Tibial nerve (tissue), 4 donors: ENCODE measurements around the gene CYP4F12.

Experiments
- CTCF ChIP-seq, 5 experiments: fragments of 200-600 bp in 3 of 5; fragments of 450-650 bp in 2 of 5; sonication (generic) in 3 of 5; IDR thresholded peaks; one replicate each; pipeline ENCODE4 v1.5.1; 2016 to 2019; ENCODE audit warnings: antibody characterized with exemption in 5 of 5, mild to moderate bottlenecking in 3 of 5, moderate library complexity in 2 of 5
- EP300 ChIP-seq, 2 donors: sonication (generic); formaldehyde crosslinking; IDR thresholded peaks; one replicate each; pipeline ENCODE4 v1.6.1; 2017; ENCODE audit warnings: antibody characterized with exemption in 2 of 2, mild to moderate bottlenecking in 1 of 2
- POLR2A ChIP-seq, 2 donors: fragments of 450-650 bp; IDR thresholded peaks; one replicate each; pipeline ENCODE4 v1.6.1; 2017; ENCODE audit warnings: antibody characterized with exemption in 2 of 2, mild to moderate bottlenecking in 2 of 2, moderate library complexity in 2 of 2

DNA sequence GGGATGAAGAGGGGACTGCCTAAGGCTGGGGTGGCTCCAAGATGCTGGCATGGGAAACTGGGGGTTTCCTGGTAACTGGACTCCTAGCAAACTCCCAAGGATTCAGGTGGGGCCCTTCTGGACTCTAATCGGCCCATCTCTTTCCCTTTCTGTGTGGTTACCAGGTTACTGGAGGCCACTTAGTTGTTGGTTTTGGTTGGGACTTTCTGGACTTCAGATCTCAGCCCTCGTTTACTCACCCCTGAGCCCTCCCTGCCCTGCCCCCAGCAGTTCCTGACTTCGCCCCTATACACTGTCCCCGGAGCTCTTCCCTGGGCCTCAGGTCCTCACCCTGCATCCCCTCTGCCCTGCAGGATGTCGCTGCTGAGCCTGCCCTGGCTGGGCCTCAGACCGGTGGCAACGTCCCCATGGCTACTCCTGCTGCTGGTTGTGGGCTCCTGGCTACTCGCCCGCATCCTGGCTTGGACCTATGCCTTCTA lies 328 bp downstream of the CYP4F12 start:
- TF ChIP-seq CTCF (IDR thresholded peaks at IDR 0.05) (no peak), POLR2A (IDR thresholded peaks at IDR 0.05) (no peak), EP300 (IDR thresholded peaks at IDR 0.05) (no peak)
